Psoas muscle (tissue), 8 donors: Measurements from ENCODE around the gene LPP. TPM values are rescaled to one million over a fixed set of nuclear protein-coding genes. Genes with fewer than 3 reads are reported as not detected.

Experiments used
- ATAC-seq, 4 donors: fragments of 200-7000 bp; cut with Tn5 transposase; one replicate each; pipeline ENCODE4 v1.9.1; 2020; ENCODE audit warnings: moderate library complexity in 3 of 4, mild to moderate bottlenecking in 2 of 4
- DNase-seq, 2 donors: peaks; one replicate each; pipeline ENCODE4 v3.0.0-alpha.2; 2020
- H3K27ac ChIP-seq: fragments of 200-600 bp; one replicate; pipeline ENCODE4 v1.8.0; 2022
- H3K27me3 ChIP-seq, 3 donors: fragments of 200-600 bp in 1 of 3; one replicate each; pipeline versions ENCODE4 v1.6.1 to v1.8.0; 2013 to 2022; ENCODE audit warnings: low read length in 2 of 3, mild to moderate bottlenecking in 2 of 3, moderate library complexity in 1 of 3; ENCODE audit not compliant: insufficient read depth in 3 of 3
- H3K36me3 ChIP-seq, 2 donors: fragments of 200-600 bp in 1 of 2; one replicate each; pipeline versions ENCODE4 v1.6.1 to v1.8.0; 2013 to 2022; ENCODE audit warnings: low read depth in 1 of 2, mild to moderate bottlenecking in 1 of 2, moderate library complexity in 1 of 2; ENCODE audit not compliant: insufficient read depth in 1 of 2
- H3K4me1 ChIP-seq: fragments of 200-600 bp; one replicate; pipeline ENCODE4 v1.8.0; 2022
- H3K4me3 ChIP-seq: fragments of 200-600 bp; one replicate; pipeline ENCODE4 v1.8.0; 2022; ENCODE audit warnings: mild to moderate bottlenecking
- H3K9me3 ChIP-seq: fragments of 200-600 bp; one replicate; pipeline ENCODE4 v1.8.0; 2022
- CTCF ChIP-seq: fragments of 200-600 bp; IDR thresholded peaks from one replicate; pipeline ENCODE4 v1.8.0; 2022; ENCODE audit warnings: antibody characterized with exemption
- WGBS, 3 donors: extraction: QIAGEN DNeasy Blood & Tissue Kit; methylation state at CpG; one replicate each; pipeline versions ENCODE4 v1.1.6 to v1.1.7; 2013; 5-methylcytosine and 5-hydroxymethylcytosine counted together
- intact Hi-C, 2 donors: fragments of 100-400 bp; cut with DNase I; formaldehyde crosslinking; loops; one replicate each; pipeline versions ENCODE4 v1.11.0 to v1.14.2; 2022
- polyA plus RNA-seq, 3 donors: library from polyadenylated mRNA; stranded (reverse); fragments of 200-250 nt; gene quantifications; one replicate each; pipeline ENCODE4 v1.2.3, GENCODE V29; 2013
- total RNA-seq, 4 donors: library from RNA; stranded (reverse); fragmentation: NEBNext Ultra II Directional in 2 of 4; extraction: Animal tissue kit (Norgen Biotek cat#: 25700) in 2 of 4; gene quantifications; one replicate each; pipeline versions ENCODE4 v1.2.1 to v1.2.4, GENCODE V29; 2021 to 2023
- donor health status: healthy with polysubstance abuse.
- donor health status: DM: no; HTN: no; CAD: no; lungs with moderate emphysema.
- donor health status: Bipolar disorder and iron deficiency.
- donor health status: healthy.
- donor health status: DM: yes; HTN: yes; CAD: no.
- donor health status: DM: no; HTN: no; CAD: no.
- donor health status: DM: no; HTN: no; CAD: no.
- donor health status: DM: yes; HTN: yes; CAD: no.

LPP gene
- total and polyA plus RNA-seq, 7 donors, result 2.6 to 80.3 (median 42.8) TPM

- intact Hi-C loops, result no loop called here
- no peak for TF ChIP-seq CTCF
- H3K27ac ChIP-seq, result no peak overlapping the region
- no peaks in the 10 kb centered on the region for H3K27me3 ChIP-seq
- H3K9me3 ChIP-seq, result no peaks in the 10 kb centered on the region
- H3K36me3 ChIP-seq, result peaks cover 0 to 17% of the 10 kb centered on the region in 2 donors
- H3K4me1 ChIP-seq, result peaks cover 9% of the 10 kb centered on the region
- no peak overlapping the region for H3K4me3 ChIP-seq
- no peak for ATAC-seq
- DNase-seq, result no peak
- 74 to 79% (median 76%) methylated on average over 2 of the region's 2 CpGs for WGBS, 3 donors
Measured at GRCh38 chr3:188411750-188412149, 257.8 kb downstream of the LPP start.

- no peak for DNase-seq
- Histone ChIP-seq H3K4me3 (no peak overlapping the region), H3K4me1 (peaks cover 14% of the 10 kb centered on the region), H3K27ac (no peak overlapping the region), H3K27me3 (no peaks in the 10 kb centered on the region), H3K9me3 (no peaks in the 10 kb centered on the region), H3K36me3 (no peaks in the 10 kb centered on the region)
- no peak for ATAC-seq
- WGBS, 3 donors, result 50 to 79% (median 68%) methylated on average over 3 of the region's 3 CpGs
- intact Hi-C loops, result no loop called here
- TF ChIP-seq CTCF, result no peak
Measured at GRCh38 chr3:188415196-188415595, 261.2 kb downstream of the LPP start.

- DNase-seq (no peak), ATAC-seq (no peak)
- Histone ChIP-seq H3K4me1 (peaks cover 18% of the 10 kb centered on the region), H3K9me3 (no peaks in the 10 kb centered on the region), H3K36me3 (no peaks in the 10 kb centered on the region), H3K27ac (no peak overlapping the region), H3K27me3 (no peaks in the 10 kb centered on the region), H3K4me3 (no peak overlapping the region)
- 94 to 100% (median 100%) methylated on average over 1 of the region's 1 CpG for WGBS, 3 donors
- no peak for TF ChIP-seq CTCF
- intact Hi-C loops, result no loop called here
Measured at GRCh38 chr3:188416041-188416440, 262.1 kb downstream of the LPP start.

- ATAC-seq (peak; percentile 87 to 97 (median 93)), DNase-seq (peak in 1 of 2 donors; percentile 71)
- no peaks in the 10 kb centered on the region for H3K9me3 ChIP-seq
- no peaks in the 10 kb centered on the region for H3K27me3 ChIP-seq
- no peak for TF ChIP-seq CTCF
- H3K36me3 ChIP-seq, result no peaks in the 10 kb centered on the region
- 26 to 69% (median 39%) methylated on average over 3 of the region's 3 CpGs for WGBS, 3 donors
- peak overlapping the region; percentile 48 for H3K27ac ChIP-seq
- intact Hi-C loops, result no loop called here
- peaks cover 26% of the 10 kb centered on the region for H3K4me1 ChIP-seq
- H3K4me3 ChIP-seq, result no peak overlapping the region
Measured at GRCh38 chr3:188417271-188417696, 263.3 kb downstream of the LPP start.

GRCh38 chr3:188417766-188418165 lies 263.8 kb downstream of the LPP start:
- Histone ChIP-seq H3K27ac (peak overlapping the region; percentile 48), H3K36me3 (no peaks in the 10 kb centered on the region), H3K9me3 (no peaks in the 10 kb centered on the region), H3K4me3 (no peak overlapping the region), H3K4me1 (peaks cover 26% of the 10 kb centered on the region), H3K27me3 (no peaks in the 10 kb centered on the region)
- intact Hi-C loops, result no loop called here
- WGBS, 3 donors, result 71 to 94% (median 84%) methylated on average over 3 of the region's 3 CpGs
- no peak for DNase-seq
- no peak for TF ChIP-seq CTCF
- ATAC-seq, result no peak
